AG04449 (cell line): Measurements from ENCODE around the gene PAM16.
A peak's percentile ranks its signal among the peaks of the same experiment; 100 is the strongest.

Experiments
- CTCF ChIA-PET: fragments of 350-600 bp; formaldehyde crosslinking; extraction: SDS; loops from one replicate; lab custom pipeline; 2021; ENCODE audit warnings: antibody characterized with exemption; lab: Yijun Ruan, JAX
- POLR2A ChIA-PET: fragments of 400-600, 350-600 bp; formaldehyde crosslinking; extraction: SDS; loops from one replicate; lab custom pipeline; 2020; ENCODE audit warnings: antibody characterized with exemption, inconsistent platforms; lab: Yijun Ruan, JAX
- DNase-seq: peaks from one replicate; pipeline ENCODE4 v3.0.0-alpha.2; 2010; ENCODE audit warnings: low read depth, low spot score
- H3K4me3 ChIP-seq: 2 replicates; pipeline ENCODE4 v1.5.1; 2011; ENCODE audit warnings: low read depth, mild to moderate bottlenecking, control low read depth, low read length
- CTCF ChIP-seq: IDR thresholded peaks from one replicate; pipeline ENCODE4 v1.5.1; 2011; ENCODE audit warnings: mild to moderate bottlenecking, moderate library complexity, low read length, control low read depth, inconsistent platforms; ENCODE audit not compliant: insufficient read depth; ENCODE audit errors: missing control alignments

Gene PAM16

GRCh38 chr16:4353675-4354074 lies 2.6 kb upstream of the PAM16 start:
- H3K4me3 ChIP-seq = no peak overlapping the region
- no peak for DNase-seq
- ChIA-PET CTCF (interaction anchor here (12.9 kb wide), 1 partner anchor 49 kb away, joined by 213 read pairs; no protein-coding TSS in a partner anchor), POLR2A (no interaction called here)
- no peak for TF ChIP-seq CTCF

- TF ChIP-seq CTCF = no peak
- no peak for DNase-seq
- no peak overlapping the region for H3K4me3 ChIP-seq
- ChIA-PET CTCF (interaction anchor here (1.1 to 12.9 kb wide), 3 partner anchors 43 to 57 kb away, joined by 3 to 213 read pairs (median 5); no protein-coding TSS in a partner anchor), POLR2A (interaction anchor here (2.1 to 3.7 kb wide), 2 partner anchors 17 to 20 kb away, joined by 8 to 26 read pairs; no protein-coding TSS in a partner anchor)
Observed at GRCh38 chr16:4352843-4353242, 1.7 kb upstream of the PAM16 start.

- DNase-seq = no peak
- POLR2A ChIA-PET = interaction anchor here (0.6 to 3.7 kb wide), 7 partner anchors 11 to 64 kb away, joined by 3 to 26 read pairs (median 3); partner anchors contain the start of gene VASN
- CTCF ChIA-PET = interaction anchor here (1.0 to 12.9 kb wide), 10 partner anchors 8 to 98 kb away, joined by 3 to 213 read pairs (median 4); no protein-coding TSS in a partner anchor
- TF ChIP-seq CTCF = no peak
- no peak overlapping the region for H3K4me3 ChIP-seq
Observed at GRCh38 chr16:4351880-4352279, 759 bp upstream of the PAM16 start.

- POLR2A ChIA-PET = interaction anchor here (0.6 to 3.7 kb wide), 2 partner anchors 20 to 23 kb away, joined by 3 to 26 read pairs; no protein-coding TSS in a partner anchor
- no peak for TF ChIP-seq CTCF
- CTCF ChIA-PET = interaction anchor here (0.6 to 12.9 kb wide), 21 partner anchors 9 to 411 kb away, joined by 3 to 213 read pairs (median 4); no protein-coding TSS in a partner anchor
Observed at GRCh38 chr16:4350365-4350786, 745 bp downstream of the PAM16 start.

GRCh38 chr16:4349332-4349731 lies 1.8 kb downstream of the PAM16 start:
- ChIA-PET POLR2A (interaction anchor here (3.7 kb wide), 1 partner anchor 24 kb away, joined by 26 read pairs; no protein-coding TSS in a partner anchor), CTCF (interaction anchor here (0.6 to 12.9 kb wide), 8 partner anchors 10 to 89 kb away, joined by 3 to 213 read pairs (median 8); no protein-coding TSS in a partner anchor)
- DNase-seq = no peak
- TF ChIP-seq CTCF = no peak
- no peak overlapping the region for H3K4me3 ChIP-seq

More at GRCh38 chr16:4350365-4350786, 745 bp downstream of the PAM16 start:
- no peak for DNase-seq
- peak overlapping the region; percentile 86 for H3K4me3 ChIP-seq

- POLR2A ChIA-PET = no interaction called here
- no peak overlapping the region for H3K4me3 ChIP-seq
- no peak for DNase-seq
- CTCF ChIA-PET = interaction anchor here (0.9 to 12.9 kb wide), 3 partner anchors 55 to 147 kb away, joined by 3 to 213 read pairs (median 3); no protein-coding TSS in a partner anchor
- no peak for TF ChIP-seq CTCF
Observed at GRCh38 chr16:4347765-4348509, 3.2 kb downstream of the PAM16 start.
